HepG2 (cell line): ENCODE data around the gene SERTAD2. TPM values are rescaled to one million over a fixed set of nuclear protein-coding genes. Genes with fewer than 3 reads are reported as not detected.
A peak's percentile ranks its signal among the peaks of the same experiment; 100 is the strongest.

ENCODE experiments used
- ARID4A ChIP-seq: sonication (generic); formaldehyde crosslinking; IDR thresholded peaks from 2 replicates; pipeline ENCODE4 v1.5.0; 2020; ENCODE audit warnings: mild to moderate bottlenecking, missing genetic modification reagents, borderline replicate concordance
- CREM ChIP-seq, 2 experiments: sonication (generic) in 1 of 2; formaldehyde crosslinking in 1 of 2; IDR thresholded peaks; 2 replicates each; pipeline versions ENCODE4 v1.4.0 to v1.6.1; 2016 to 2020; ENCODE audit warnings: antibody characterized with exemption in 1 of 2, mild to moderate bottlenecking in 1 of 2, missing genetic modification reagents in 1 of 2
- ETV6 ChIP-seq: sonication (generic); formaldehyde crosslinking; conservative IDR thresholded peaks from 2 replicates; pipeline ENCODE4 v1.4.0; 2020; ENCODE audit warnings: missing genetic modification reagents
- EZH2 ChIP-seq: conservative IDR thresholded peaks from 2 replicates; pipeline ENCODE4 v1.6.1; 2012; ENCODE audit warnings: mild to moderate bottlenecking, low read depth, low read length, moderate library complexity
- FLYWCH1 ChIP-seq: sonication (generic); formaldehyde crosslinking; IDR thresholded peaks from 2 replicates; pipeline ENCODE4 v1.8.1; 2023; ENCODE audit warnings: mild to moderate bottlenecking, missing genetic modification reagents
- FOXK1 ChIP-seq: sonication (generic); formaldehyde crosslinking; IDR thresholded peaks from 2 replicates; pipeline ENCODE4 v1.4.0; 2020; ENCODE audit warnings: low read depth, missing genetic modification reagents, borderline replicate concordance
- MED1 ChIP-seq: sonication (generic); formaldehyde crosslinking; IDR thresholded peaks from 2 replicates; pipeline ENCODE4 v1.4.0; 2020; ENCODE audit warnings: missing genetic modification reagents
- MED8 ChIP-seq: sonication (generic); formaldehyde crosslinking; IDR thresholded peaks from 2 replicates; pipeline ENCODE4 v1.8.1; 2023; ENCODE audit warnings: mild to moderate bottlenecking, missing genetic modification reagents; ENCODE audit not compliant: insufficient replicate concordance
- MTF2 ChIP-seq: sonication (generic); formaldehyde crosslinking; IDR thresholded peaks from 2 replicates; pipeline ENCODE4 v1.5.0; 2020; ENCODE audit warnings: missing genetic modification reagents, borderline replicate concordance
- NPAS2 ChIP-seq: sonication (generic); formaldehyde crosslinking; IDR thresholded peaks from 2 replicates; pipeline ENCODE4 v1.8.0; 2022; ENCODE audit warnings: mild to moderate bottlenecking, missing genetic modification reagents, borderline replicate concordance
- PHB2 ChIP-seq: fragments of 450-650 bp; IDR thresholded peaks from 2 replicates; pipeline ENCODE4 v1.6.1; 2018; ENCODE audit not compliant: partially characterized antibody
- RAD21 ChIP-seq: fragments of 450-650 bp; formaldehyde crosslinking; IDR thresholded peaks from 2 replicates; pipeline ENCODE4 v1.5.0; 2020; ENCODE audit warnings: mild to moderate bottlenecking
- RARG ChIP-seq: sonication (generic); formaldehyde crosslinking; IDR thresholded peaks from 2 replicates; pipeline ENCODE4 v1.4.0; 2020; ENCODE audit warnings: low read depth, mild to moderate bottlenecking, missing genetic modification reagents
- ZFYVE20 ChIP-seq: sonication (generic); formaldehyde crosslinking; IDR thresholded peaks from 2 replicates; pipeline ENCODE4 v1.8.0; 2023; ENCODE audit warnings: low read depth, mild to moderate bottlenecking, moderate library complexity, missing genetic modification reagents, borderline replicate concordance
- ZNF143 ChIP-seq: sonication (generic); formaldehyde crosslinking; IDR thresholded peaks from 2 replicates; pipeline ENCODE4 v1.4.0; 2020; ENCODE audit warnings: missing genetic modification reagents
- ZNF441 ChIP-seq: sonication (generic); formaldehyde crosslinking; IDR thresholded peaks from 2 replicates; pipeline ENCODE4 v1.7.0; 2021; ENCODE audit warnings: missing genetic modification reagents, borderline replicate concordance
- ZNF512B ChIP-seq: sonication (generic); formaldehyde crosslinking; IDR thresholded peaks from 2 replicates; pipeline ENCODE4 v1.5.1; 2020; ENCODE audit warnings: missing genetic modification reagents, mild to moderate bottlenecking, borderline replicate concordance
- ZNF710 ChIP-seq: sonication (generic); formaldehyde crosslinking; IDR thresholded peaks from 2 replicates; pipeline ENCODE4 v1.5.0; 2020; ENCODE audit warnings: mild to moderate bottlenecking, missing genetic modification reagents, borderline replicate concordance
- polyA plus RNA-seq, 8 experiments: library from polyadenylated mRNA; depleted of rRNA in 3 of 8; stranded (reverse) in 7 of 8; unstranded in 1 of 8; fragments of >200 nt; fragmentation: Illumina TruSeq in 4 of 8; extraction: Trizol in 4 of 8; gene quantifications; 2 replicates each; pipeline versions ENCODE4 v1.2.1 to v1.2.3, GENCODE V29; 2011 to 2016; ENCODE audit warnings: low read depth in 4 of 8, missing spikeins in 1 of 8, mixed read lengths in 1 of 8; ENCODE audit not compliant: insufficient read depth in 1 of 8
- total RNA-seq, 5 experiments: library from RNA; depleted of rRNA; stranded (reverse); fragments of >200 nt; fragmentation: Illumina TruSeq; extraction: Trizol; gene quantifications; 2 replicates each; pipeline ENCODE4 v1.2.3, GENCODE V29; 2016; ENCODE audit warnings: low read depth in 1 of 5

The SERTAD2 gene
- total and polyA plus RNA-seq, 2 of the 13 experiments (the other 11 are each of a cell fraction or from before 2014, with no cell fraction given): 6.7 to 22.6 TPM

GRCh38 chr2:64649626-64650025 lies 4.1 kb downstream of the SERTAD2 start (continued):
- TF ChIP-seq ARID4A (peak; percentile 38; the same call in 1 of the 2 replicates), MED1 (CRISPR knock-in tag) (0 out of 2 replicates have a peak, but pooled peaks have one; percentile 27), MTF2 (CRISPR knock-in tag) (no peak), NPAS2 (no peak), EZH2 (no peak), ZNF143 (CRISPR knock-in tag) (no peak), PHB2 (no peak), ZFYVE20 (no peak), ZNF512B (peak; percentile 60; the same call in 1 of the 2 replicates), ETV6 (no peak), RAD21 (CRISPR knock-in tag) (no peak), FLYWCH1 (CRISPR knock-in tag) (no peak), RARG (no peak), MED8 (no peak), ZNF710 (CRISPR knock-in tag) (no peak), ZNF441 (CRISPR knock-in tag) (no peak), CREM (IDR thresholded peaks at IDR 0.05) (no peak), CREM (CRISPR knock-in tag; IDR thresholded peaks at IDR 0.05) (no peak), FOXK1 (CRISPR knock-in tag) (no peak)
